GM12878 (cell line): ENCODE results near the gene DEK. TPM values are rescaled to one million over a fixed set of nuclear protein-coding genes. Genes with fewer than 3 reads are reported as not detected.

Experiments
- CBFB ChIP-seq: IDR thresholded peaks from 2 replicates; pipeline ENCODE4 v1.6.1; 2016; ENCODE audit warnings: antibody characterized with exemption, low read depth
- CHD4 ChIP-seq: fragments of 200-600 bp; sonication (generic); IDR thresholded peaks from 2 replicates; pipeline ENCODE4 v1.6.1; 2016; ENCODE audit warnings: mild to moderate bottlenecking
- CREB1 ChIP-seq: IDR thresholded peaks from 2 replicates; pipeline ENCODE4 v1.6.1; 2012; ENCODE audit warnings: low read depth, mild to moderate bottlenecking, inconsistent platforms
- EP300 ChIP-seq, 2 experiments: fragments of 150-350 bp in 1 of 2; IDR thresholded peaks; 2 replicates each; pipeline ENCODE4 v1.6.1; 2011 to 2012; ENCODE audit warnings: low read depth in 2 of 2, low read length in 2 of 2, borderline replicate concordance in 1 of 2, improper control_type of control experiment in 1 of 2, inconsistent platforms in 1 of 2; ENCODE audit not compliant: control insufficient read depth in 1 of 2
- ETV6 ChIP-seq, 2 experiments: fragments of 450-650 bp in 1 of 2; IDR thresholded peaks in 1 of 2; conservative IDR thresholded peaks in 1 of 2; 2 replicates each; pipeline ENCODE4 v1.6.1; 2014; ENCODE audit warnings: antibody characterized with exemption in 1 of 2, borderline replicate concordance in 1 of 2, low read depth in 1 of 2, mild to moderate bottlenecking in 1 of 2, moderate library complexity in 1 of 2
- FOXM1 ChIP-seq: IDR thresholded peaks from 2 replicates; pipeline ENCODE4 v1.6.1; 2012; ENCODE audit warnings: low read depth, mild to moderate bottlenecking, inconsistent platforms, low read length, moderate library complexity
- HCFC1 ChIP-seq: fragments of 150-350 bp; IDR thresholded peaks from 2 replicates; pipeline ENCODE4 v1.6.1; 2014; ENCODE audit warnings: low read length
- KDM1A ChIP-seq: fragments of 200-600 bp; sonication (generic); IDR thresholded peaks from 2 replicates; pipeline ENCODE4 v1.6.1; 2016; ENCODE audit warnings: borderline replicate concordance
- NFYA ChIP-seq: IDR thresholded peaks from 2 replicates; pipeline ENCODE4 v1.6.1; 2011; ENCODE audit warnings: low read depth, mild to moderate bottlenecking, low read length, improper control_type of control experiment, borderline replicate concordance
- RUNX3 ChIP-seq: IDR thresholded peaks from 2 replicates; pipeline ENCODE4 v1.6.1; 2012; ENCODE audit warnings: low read length, inconsistent platforms
- SMC3 ChIP-seq: IDR thresholded peaks from 2 replicates; pipeline ENCODE4 v1.6.1; 2011; ENCODE audit warnings: low read length, improper control_type of control experiment, borderline replicate concordance
- ZNF384 ChIP-seq: IDR thresholded peaks from 2 replicates; pipeline ENCODE4 v1.6.1; 2012; ENCODE audit warnings: low read depth, mild to moderate bottlenecking, low read length, improper control_type of control experiment, borderline replicate concordance
- polyA plus RNA-seq, 11 experiments: library from polyadenylated mRNA; depleted of rRNA in 4 of 11; unstranded in 6 of 11; stranded (reverse) in 5 of 11; fragments of >200 nt; fragmentation: Nextera tagmentation in 4 of 11; fragmentation: Illumina TruSeq in 1 of 11; extraction: Ambion mirVana in 4 of 11; extraction: Trizol in 1 of 11; gene quantifications; 1 replicate in 1 of 11; 2 replicates in 10 of 11; pipeline versions ENCODE4 v1.2.1 to v1.2.3, GENCODE V29; 2011 to 2016; ENCODE audit warnings: inconsistent platforms in 2 of 11, missing spikeins in 2 of 11, low read depth in 1 of 11
- total RNA-seq, 4 experiments: library from RNA; depleted of rRNA in 3 of 4; stranded (reverse); fragments of >200 nt in 3 of 4; fragmentation: Illumina TruSeq in 1 of 4; extraction: Trizol in 1 of 4; gene quantifications; 2 replicates each; pipeline versions ENCODE4 v1.2.1 to v1.2.3, GENCODE V29; 2013 to 2021
- TF ChIP-seq, protein P1 (sequence below): fragments of 450-650 bp; IDR thresholded peaks from 2 replicates; pipeline ENCODE4 v1.6.1; 2017; ENCODE audit warnings: mild to moderate bottlenecking, moderate library complexity
- TF ChIP-seq, protein P2 (sequence below): fragments of 450-650 bp; IDR thresholded peaks from 2 replicates; pipeline ENCODE4 v1.6.1; 2017; ENCODE audit warnings: mild to moderate bottlenecking
- TF ChIP-seq, protein P3 (sequence below): fragments of 450-650 bp; IDR thresholded peaks from 2 replicates; pipeline ENCODE4 v1.6.1; 2018; ENCODE audit warnings: borderline replicate concordance, mild to moderate bottlenecking; ENCODE audit not compliant: partially characterized antibody
- TF ChIP-seq, protein P4 (sequence below): fragments of 450-650 bp; IDR thresholded peaks from 2 replicates; pipeline ENCODE4 v1.6.1; 2016; ENCODE audit warnings: mild to moderate bottlenecking, moderate library complexity, borderline replicate concordance

Gene DEK
- total and polyA plus RNA-seq, 10 of the 15 experiments (the other 5 are each of a cell fraction or from before 2014, with no cell fraction given): 111 to 346 (median 196) TPM

DNA sequence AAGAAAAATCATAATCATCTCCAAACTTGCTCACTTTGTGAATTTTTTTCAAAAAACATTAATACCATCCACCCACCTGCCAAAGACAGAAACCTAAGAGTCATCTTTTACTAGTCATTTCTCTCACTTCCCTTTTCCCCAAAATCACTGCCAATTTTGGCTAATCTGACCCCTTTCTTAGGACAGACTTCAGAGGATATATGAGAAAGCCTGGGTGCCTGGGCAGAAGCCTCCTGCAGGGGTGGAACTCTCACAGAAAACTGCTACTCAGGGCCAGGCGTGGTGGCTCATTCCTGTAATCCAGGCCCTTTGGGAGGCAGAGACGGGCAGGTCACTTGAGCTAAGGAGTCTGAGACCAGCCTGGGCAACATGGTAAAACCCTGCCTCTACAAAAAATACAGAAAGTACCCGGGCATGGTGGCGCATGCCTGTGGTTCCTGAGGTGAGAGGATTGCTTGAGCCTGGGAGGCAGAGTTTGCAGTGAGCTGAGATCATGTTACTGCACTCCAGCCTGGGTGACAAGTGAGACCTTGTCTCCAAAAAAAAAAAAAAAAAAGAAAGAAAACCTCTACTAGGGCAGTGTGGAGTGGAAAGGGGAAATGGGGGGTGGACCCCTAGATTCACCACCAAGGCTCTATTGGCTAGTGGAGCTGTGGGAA lies 3.8 kb downstream of the DEK start (continued):
- TF ChIP-seq, protein P1, sequence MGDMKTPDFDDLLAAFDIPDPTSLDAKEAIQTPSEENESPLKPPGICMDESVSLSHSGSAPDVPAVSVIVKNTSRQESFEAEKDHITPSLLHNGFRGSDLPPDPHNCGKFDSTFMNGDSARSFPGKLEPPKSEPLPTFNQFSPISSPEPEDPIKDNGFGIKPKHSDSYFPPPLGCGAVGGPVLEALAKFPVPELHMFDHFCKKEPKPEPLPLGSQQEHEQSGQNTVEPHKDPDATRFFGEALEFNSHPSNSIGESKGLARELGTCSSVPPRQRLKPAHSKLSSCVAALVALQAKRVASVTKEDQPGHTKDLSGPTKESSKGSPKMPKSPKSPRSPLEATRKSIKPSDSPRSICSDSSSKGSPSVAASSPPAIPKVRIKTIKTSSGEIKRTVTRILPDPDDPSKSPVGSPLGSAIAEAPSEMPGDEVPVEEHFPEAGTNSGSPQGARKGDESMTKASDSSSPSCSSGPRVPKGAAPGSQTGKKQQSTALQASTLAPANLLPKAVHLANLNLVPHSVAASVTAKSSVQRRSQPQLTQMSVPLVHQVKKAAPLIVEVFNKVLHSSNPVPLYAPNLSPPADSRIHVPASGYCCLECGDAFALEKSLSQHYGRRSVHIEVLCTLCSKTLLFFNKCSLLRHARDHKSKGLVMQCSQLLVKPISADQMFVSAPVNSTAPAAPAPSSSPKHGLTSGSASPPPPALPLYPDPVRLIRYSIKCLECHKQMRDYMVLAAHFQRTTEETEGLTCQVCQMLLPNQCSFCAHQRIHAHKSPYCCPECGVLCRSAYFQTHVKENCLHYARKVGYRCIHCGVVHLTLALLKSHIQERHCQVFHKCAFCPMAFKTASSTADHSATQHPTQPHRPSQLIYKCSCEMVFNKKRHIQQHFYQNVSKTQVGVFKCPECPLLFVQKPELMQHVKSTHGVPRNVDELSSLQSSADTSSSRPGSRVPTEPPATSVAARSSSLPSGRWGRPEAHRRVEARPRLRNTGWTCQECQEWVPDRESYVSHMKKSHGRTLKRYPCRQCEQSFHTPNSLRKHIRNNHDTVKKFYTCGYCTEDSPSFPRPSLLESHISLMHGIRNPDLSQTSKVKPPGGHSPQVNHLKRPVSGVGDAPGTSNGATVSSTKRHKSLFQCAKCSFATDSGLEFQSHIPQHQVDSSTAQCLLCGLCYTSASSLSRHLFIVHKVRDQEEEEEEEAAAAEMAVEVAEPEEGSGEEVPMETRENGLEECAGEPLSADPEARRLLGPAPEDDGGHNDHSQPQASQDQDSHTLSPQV: no peak
- TF ChIP-seq RUNX3: peak; percentile 76
- no peak; the same call in 1 of the 2 replicates for TF ChIP-seq CREB1
- no peak for TF ChIP-seq SMC3
- no peak for TF ChIP-seq NFYA
- peak; percentile 61 for TF ChIP-seq ZNF384
- TF ChIP-seq, protein P2, sequence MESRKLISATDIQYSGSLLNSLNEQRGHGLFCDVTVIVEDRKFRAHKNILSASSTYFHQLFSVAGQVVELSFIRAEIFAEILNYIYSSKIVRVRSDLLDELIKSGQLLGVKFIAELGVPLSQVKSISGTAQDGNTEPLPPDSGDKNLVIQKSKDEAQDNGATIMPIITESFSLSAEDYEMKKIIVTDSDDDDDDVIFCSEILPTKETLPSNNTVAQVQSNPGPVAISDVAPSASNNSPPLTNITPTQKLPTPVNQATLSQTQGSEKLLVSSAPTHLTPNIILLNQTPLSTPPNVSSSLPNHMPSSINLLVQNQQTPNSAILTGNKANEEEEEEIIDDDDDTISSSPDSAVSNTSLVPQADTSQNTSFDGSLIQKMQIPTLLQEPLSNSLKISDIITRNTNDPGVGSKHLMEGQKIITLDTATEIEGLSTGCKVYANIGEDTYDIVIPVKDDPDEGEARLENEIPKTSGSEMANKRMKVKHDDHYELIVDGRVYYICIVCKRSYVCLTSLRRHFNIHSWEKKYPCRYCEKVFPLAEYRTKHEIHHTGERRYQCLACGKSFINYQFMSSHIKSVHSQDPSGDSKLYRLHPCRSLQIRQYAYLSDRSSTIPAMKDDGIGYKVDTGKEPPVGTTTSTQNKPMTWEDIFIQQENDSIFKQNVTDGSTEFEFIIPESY: no peak
- no peak; a peak in 1 of 4 replicates for TF ChIP-seq ETV6 (conservative IDR thresholded peaks at IDR 0.05 in 1 of 2, IDR thresholded peaks at IDR 0.05 in 1 of 2; ENCODE audit: borderline replicate concordance in 1 of 2, low read depth in 1 of 2)
- TF ChIP-seq CBFB: peak; percentile 36; the same call in 1 of the 2 replicates
- peak; percentile 47 to 66; a peak in 1 of 4 replicates for TF ChIP-seq EP300 (IDR thresholded peaks at IDR 0.05; ENCODE audit: borderline replicate concordance in 1 of 2, control insufficient read depth in 1 of 2, low read depth in 2 of 2, low read length in 2 of 2)
- TF ChIP-seq, protein P3, sequence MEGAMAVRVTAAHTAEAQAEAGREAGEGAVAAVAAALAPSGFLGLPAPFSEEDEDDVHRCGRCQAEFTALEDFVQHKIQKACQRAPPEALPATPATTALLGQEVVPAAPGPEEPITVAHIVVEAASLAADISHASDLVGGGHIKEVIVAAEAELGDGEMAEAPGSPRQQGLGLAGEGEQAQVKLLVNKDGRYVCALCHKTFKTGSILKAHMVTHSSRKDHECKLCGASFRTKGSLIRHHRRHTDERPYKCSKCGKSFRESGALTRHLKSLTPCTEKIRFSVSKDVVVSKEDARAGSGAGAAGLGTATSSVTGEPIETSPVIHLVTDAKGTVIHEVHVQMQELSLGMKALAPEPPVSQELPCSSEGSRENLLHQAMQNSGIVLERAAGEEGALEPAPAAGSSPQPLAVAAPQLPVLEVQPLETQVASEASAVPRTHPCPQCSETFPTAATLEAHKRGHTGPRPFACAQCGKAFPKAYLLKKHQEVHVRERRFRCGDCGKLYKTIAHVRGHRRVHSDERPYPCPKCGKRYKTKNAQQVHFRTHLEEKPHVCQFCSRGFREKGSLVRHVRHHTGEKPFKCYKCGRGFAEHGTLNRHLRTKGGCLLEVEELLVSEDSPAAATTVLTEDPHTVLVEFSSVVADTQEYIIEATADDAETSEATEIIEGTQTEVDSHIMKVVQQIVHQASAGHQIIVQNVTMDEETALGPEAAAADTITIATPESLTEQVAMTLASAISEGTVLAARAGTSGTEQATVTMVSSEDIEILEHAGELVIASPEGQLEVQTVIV: no peak
- no peak for TF ChIP-seq HCFC1
- peak; percentile 85 for TF ChIP-seq FOXM1
- TF ChIP-seq KDM1A: no peak
- TF ChIP-seq, protein P4, sequence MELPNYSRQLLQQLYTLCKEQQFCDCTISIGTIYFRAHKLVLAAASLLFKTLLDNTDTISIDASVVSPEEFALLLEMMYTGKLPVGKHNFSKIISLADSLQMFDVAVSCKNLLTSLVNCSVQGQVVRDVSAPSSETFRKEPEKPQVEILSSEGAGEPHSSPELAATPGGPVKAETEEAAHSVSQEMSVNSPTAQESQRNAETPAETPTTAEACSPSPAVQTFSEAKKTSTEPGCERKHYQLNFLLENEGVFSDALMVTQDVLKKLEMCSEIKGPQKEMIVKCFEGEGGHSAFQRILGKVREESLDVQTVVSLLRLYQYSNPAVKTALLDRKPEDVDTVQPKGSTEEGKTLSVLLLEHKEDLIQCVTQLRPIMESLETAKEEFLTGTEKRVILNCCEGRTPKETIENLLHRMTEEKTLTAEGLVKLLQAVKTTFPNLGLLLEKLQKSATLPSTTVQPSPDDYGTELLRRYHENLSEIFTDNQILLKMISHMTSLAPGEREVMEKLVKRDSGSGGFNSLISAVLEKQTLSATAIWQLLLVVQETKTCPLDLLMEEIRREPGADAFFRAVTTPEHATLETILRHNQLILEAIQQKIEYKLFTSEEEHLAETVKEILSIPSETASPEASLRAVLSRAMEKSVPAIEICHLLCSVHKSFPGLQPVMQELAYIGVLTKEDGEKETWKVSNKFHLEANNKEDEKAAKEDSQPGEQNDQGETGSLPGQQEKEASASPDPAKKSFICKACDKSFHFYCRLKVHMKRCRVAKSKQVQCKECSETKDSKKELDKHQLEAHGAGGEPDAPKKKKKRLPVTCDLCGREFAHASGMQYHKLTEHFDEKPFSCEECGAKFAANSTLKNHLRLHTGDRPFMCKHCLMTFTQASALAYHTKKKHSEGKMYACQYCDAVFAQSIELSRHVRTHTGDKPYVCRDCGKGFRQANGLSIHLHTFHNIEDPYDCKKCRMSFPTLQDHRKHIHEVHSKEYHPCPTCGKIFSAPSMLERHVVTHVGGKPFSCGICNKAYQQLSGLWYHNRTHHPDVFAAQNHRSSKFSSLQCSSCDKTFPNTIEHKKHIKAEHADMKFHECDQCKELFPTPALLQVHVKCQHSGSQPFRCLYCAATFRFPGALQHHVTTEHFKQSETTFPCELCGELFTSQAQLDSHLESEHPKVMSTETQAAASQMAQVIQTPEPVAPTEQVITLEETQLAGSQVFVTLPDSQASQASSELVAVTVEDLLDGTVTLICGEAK: no peak
- no peak for TF ChIP-seq CHD4
